ENCODE data around the gene MAPKAPK2.

DNA sequence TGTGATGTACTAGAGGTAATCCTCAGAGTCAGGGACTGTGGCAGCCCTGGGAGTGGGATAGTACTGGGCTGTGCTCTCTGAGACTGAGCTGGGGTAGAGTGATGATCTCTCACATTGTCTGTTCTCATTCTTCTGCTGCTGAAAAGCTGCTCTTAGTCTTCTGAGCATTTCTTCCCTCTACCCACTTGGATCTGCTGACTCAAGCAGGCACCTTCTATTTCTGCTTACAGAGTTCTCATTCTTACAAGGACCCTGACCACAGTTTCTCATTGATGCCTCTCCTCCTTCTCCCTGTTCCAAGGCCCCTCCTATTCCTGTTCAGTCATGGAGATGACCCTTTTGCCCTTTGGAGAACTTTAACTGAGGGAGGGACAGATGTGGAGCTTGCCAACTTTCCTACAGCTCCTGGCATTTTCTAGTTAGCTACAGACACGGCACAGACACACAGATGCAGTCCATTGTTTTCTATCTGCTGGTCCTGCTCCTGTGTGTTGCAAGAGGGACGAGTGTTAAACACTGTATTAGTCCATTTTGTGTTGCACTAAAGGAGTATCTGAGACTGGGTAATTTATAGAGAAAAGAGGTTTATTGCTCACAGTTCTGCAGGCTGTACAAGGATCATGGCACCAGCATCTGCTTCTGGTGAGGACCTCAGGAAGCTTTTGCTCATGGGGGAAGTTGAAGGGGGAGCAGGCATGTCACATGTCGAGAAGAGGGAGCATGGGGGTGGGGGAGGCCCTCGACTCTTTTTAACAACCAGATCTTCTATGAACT, 12.3 kb downstream of the MAPKAPK2 start:
- no peak for TF ChIP-seq POLR2A (IDR thresholded peaks at IDR 0.05)
- TF ChIP-seq, protein P1, sequence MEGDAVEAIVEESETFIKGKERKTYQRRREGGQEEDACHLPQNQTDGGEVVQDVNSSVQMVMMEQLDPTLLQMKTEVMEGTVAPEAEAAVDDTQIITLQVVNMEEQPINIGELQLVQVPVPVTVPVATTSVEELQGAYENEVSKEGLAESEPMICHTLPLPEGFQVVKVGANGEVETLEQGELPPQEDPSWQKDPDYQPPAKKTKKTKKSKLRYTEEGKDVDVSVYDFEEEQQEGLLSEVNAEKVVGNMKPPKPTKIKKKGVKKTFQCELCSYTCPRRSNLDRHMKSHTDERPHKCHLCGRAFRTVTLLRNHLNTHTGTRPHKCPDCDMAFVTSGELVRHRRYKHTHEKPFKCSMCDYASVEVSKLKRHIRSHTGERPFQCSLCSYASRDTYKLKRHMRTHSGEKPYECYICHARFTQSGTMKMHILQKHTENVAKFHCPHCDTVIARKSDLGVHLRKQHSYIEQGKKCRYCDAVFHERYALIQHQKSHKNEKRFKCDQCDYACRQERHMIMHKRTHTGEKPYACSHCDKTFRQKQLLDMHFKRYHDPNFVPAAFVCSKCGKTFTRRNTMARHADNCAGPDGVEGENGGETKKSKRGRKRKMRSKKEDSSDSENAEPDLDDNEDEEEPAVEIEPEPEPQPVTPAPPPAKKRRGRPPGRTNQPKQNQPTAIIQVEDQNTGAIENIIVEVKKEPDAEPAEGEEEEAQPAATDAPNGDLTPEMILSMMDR (IDR thresholded peaks at IDR 0.05) = no peak
